HepG2 (cell line): ENCODE data around the gene ZDHHC7. TPM values are rescaled to one million over a fixed set of nuclear protein-coding genes. Genes with fewer than 3 reads are reported as not detected.
A peak's percentile ranks its signal among the peaks of the same experiment; 100 is the strongest.

Source experiments
- CCAR2 ChIP-seq: fragments of 200-400 bp; formaldehyde crosslinking; optimal IDR thresholded peaks from 2 replicates; pipeline ENCODE3; 2018; ENCODE audit warnings: low read depth, mild to moderate bottlenecking, low read length, moderate library complexity
- ETV6 ChIP-seq: sonication (generic); formaldehyde crosslinking; conservative IDR thresholded peaks from 2 replicates; pipeline ENCODE4 v1.4.0; 2020; ENCODE audit warnings: missing genetic modification reagents
- FOSL2 ChIP-seq: sonication (generic); formaldehyde crosslinking; IDR thresholded peaks from 2 replicates; pipeline ENCODE4 v1.4.0; 2020; ENCODE audit warnings: missing genetic modification reagents
- HES4 ChIP-seq: sonication (generic); formaldehyde crosslinking; IDR thresholded peaks from 2 replicates; pipeline ENCODE4 v1.9.0; 2021; ENCODE audit warnings: mild to moderate bottlenecking, missing genetic modification reagents, borderline replicate concordance
- HMG20A ChIP-seq: IDR thresholded peaks from 2 replicates; pipeline ENCODE4 v1.6.1; 2016; ENCODE audit warnings: borderline replicate concordance
- HOXA3 ChIP-seq: sonication (generic); formaldehyde crosslinking; IDR thresholded peaks from 2 replicates; pipeline ENCODE4 v1.5.0; 2020; ENCODE audit warnings: missing genetic modification reagents
- JUN ChIP-seq: sonication (generic); formaldehyde crosslinking; IDR thresholded peaks from 2 replicates; pipeline ENCODE4 v1.4.0; 2020; ENCODE audit warnings: mild to moderate bottlenecking, missing genetic modification reagents
- KDM5B ChIP-seq: sonication (generic); formaldehyde crosslinking; IDR thresholded peaks from 2 replicates; pipeline ENCODE4 v1.4.0; 2020; ENCODE audit warnings: missing genetic modification reagents, mild to moderate bottlenecking, borderline replicate concordance
- LCORL ChIP-seq, 2 experiments: fragments of 450-650 bp in 1 of 2; sonication (generic) in 1 of 2; formaldehyde crosslinking in 1 of 2; IDR thresholded peaks; 2 replicates each; pipeline versions ENCODE4 v1.5.0 to v1.6.1; 2017 to 2020; ENCODE audit warnings: antibody characterized with exemption in 1 of 2, missing genetic modification reagents in 1 of 2
- MED8 ChIP-seq: sonication (generic); formaldehyde crosslinking; IDR thresholded peaks from 2 replicates; pipeline ENCODE4 v1.8.1; 2023; ENCODE audit warnings: mild to moderate bottlenecking, missing genetic modification reagents; ENCODE audit not compliant: insufficient replicate concordance
- MYC ChIP-seq: sonication (generic); formaldehyde crosslinking; IDR thresholded peaks from 2 replicates; pipeline ENCODE4 v1.9.0; 2021; ENCODE audit warnings: missing genetic modification reagents, borderline replicate concordance
- NFIC ChIP-seq: IDR thresholded peaks from 2 replicates; pipeline ENCODE4 v1.6.1; 2012; ENCODE audit warnings: mild to moderate bottlenecking, low read length, inconsistent platforms
- PAF1 ChIP-seq: IDR thresholded peaks from 2 replicates; pipeline ENCODE4 v1.6.1; 2016; ENCODE audit warnings: missing genetic modification reagents, missing compliant biosample characterization
- PCBP2 ChIP-seq: fragments of 200-400 bp; formaldehyde crosslinking; optimal IDR thresholded peaks from 2 replicates; pipeline ENCODE3; 2018; ENCODE audit warnings: low read length, low read depth; ENCODE audit not compliant: poor library complexity, severe bottlenecking
- RAD51 ChIP-seq: fragments of 450-650 bp; IDR thresholded peaks from 2 replicates; pipeline ENCODE4 v1.6.1; 2016; ENCODE audit warnings: borderline replicate concordance
- REL ChIP-seq: sonication (generic); formaldehyde crosslinking; conservative IDR thresholded peaks from 2 replicates; pipeline ENCODE4 v1.8.0; 2022; ENCODE audit warnings: mild to moderate bottlenecking, missing genetic modification reagents, moderate library complexity
- SP2 ChIP-seq: sonication (generic); formaldehyde crosslinking; IDR thresholded peaks from 2 replicates; pipeline ENCODE4 v1.5.1; 2020; ENCODE audit warnings: mild to moderate bottlenecking, missing genetic modification reagents
- SP5 ChIP-seq: IDR thresholded peaks from 2 replicates; pipeline ENCODE4 v1.6.1; 2016; ENCODE audit warnings: low read depth, borderline replicate concordance
- SRY ChIP-seq: sonication (generic); formaldehyde crosslinking; IDR thresholded peaks from 2 replicates; pipeline ENCODE4 v1.8.0; 2022; ENCODE audit warnings: mild to moderate bottlenecking, missing genetic modification reagents
- ZBTB21 ChIP-seq: sonication (generic); formaldehyde crosslinking; IDR thresholded peaks from 2 replicates; pipeline ENCODE4 v1.4.0; 2020; ENCODE audit warnings: missing genetic modification reagents
- ZFX ChIP-seq: sonication (generic); formaldehyde crosslinking; IDR thresholded peaks from 2 replicates; pipeline ENCODE4 v1.4.0; 2020; ENCODE audit warnings: mild to moderate bottlenecking, low read depth, missing genetic modification reagents, moderate library complexity
- ZNF207 ChIP-seq: fragments of 450-650 bp; IDR thresholded peaks from 2 replicates; pipeline ENCODE4 v1.6.1; 2016; ENCODE audit warnings: antibody characterized with exemption, borderline replicate concordance
- ZNF333 ChIP-seq: sonication (generic); formaldehyde crosslinking; IDR thresholded peaks from 2 replicates; pipeline ENCODE4 v1.4.0; 2020; ENCODE audit warnings: mild to moderate bottlenecking, missing genetic modification reagents, borderline replicate concordance
- ZNF496 ChIP-seq: sonication (generic); formaldehyde crosslinking; IDR thresholded peaks from 2 replicates; pipeline ENCODE4 v1.8.1; 2023; ENCODE audit warnings: mild to moderate bottlenecking, moderate library complexity, missing genetic modification reagents; ENCODE audit not compliant: insufficient replicate concordance
- ZNF773 ChIP-seq: sonication (generic); formaldehyde crosslinking; IDR thresholded peaks from 2 replicates; pipeline ENCODE4 v1.4.0; 2020; ENCODE audit warnings: missing genetic modification reagents, borderline replicate concordance
- polyA plus RNA-seq, 8 experiments: library from polyadenylated mRNA; depleted of rRNA in 3 of 8; stranded (reverse) in 7 of 8; unstranded in 1 of 8; fragments of >200 nt; fragmentation: Illumina TruSeq in 4 of 8; extraction: Trizol in 4 of 8; gene quantifications; 2 replicates each; pipeline versions ENCODE4 v1.2.1 to v1.2.3, GENCODE V29; 2011 to 2016; ENCODE audit warnings: low read depth in 4 of 8, missing spikeins in 1 of 8, mixed read lengths in 1 of 8; ENCODE audit not compliant: insufficient read depth in 1 of 8
- total RNA-seq, 5 experiments: library from RNA; depleted of rRNA; stranded (reverse); fragments of >200 nt; fragmentation: Illumina TruSeq; extraction: Trizol; gene quantifications; 2 replicates each; pipeline ENCODE4 v1.2.3, GENCODE V29; 2016; ENCODE audit warnings: low read depth in 1 of 5
- TF ChIP-seq, protein P1 (sequence below): sonication (generic); formaldehyde crosslinking; IDR thresholded peaks from 2 replicates; pipeline ENCODE4 v1.5.0; 2020; ENCODE audit warnings: mild to moderate bottlenecking, missing genetic modification reagents
- TF ChIP-seq, protein P2 (sequence below): sonication (generic); formaldehyde crosslinking; IDR thresholded peaks from 2 replicates; pipeline ENCODE4 v1.5.0; 2020; ENCODE audit warnings: missing genetic modification reagents
- TF ChIP-seq, protein P3 (sequence below): sonication (generic); formaldehyde crosslinking; IDR thresholded peaks from 2 replicates; pipeline ENCODE4 v1.8.0; 2022; ENCODE audit warnings: missing genetic modification reagents, low read depth, mild to moderate bottlenecking, borderline replicate concordance

The ZDHHC7 gene
- total and polyA plus RNA-seq, 2 of the 13 experiments (the other 11 are each of a cell fraction or from before 2014, with no cell fraction given) = 46.8 to 67.6 TPM

DNA sequence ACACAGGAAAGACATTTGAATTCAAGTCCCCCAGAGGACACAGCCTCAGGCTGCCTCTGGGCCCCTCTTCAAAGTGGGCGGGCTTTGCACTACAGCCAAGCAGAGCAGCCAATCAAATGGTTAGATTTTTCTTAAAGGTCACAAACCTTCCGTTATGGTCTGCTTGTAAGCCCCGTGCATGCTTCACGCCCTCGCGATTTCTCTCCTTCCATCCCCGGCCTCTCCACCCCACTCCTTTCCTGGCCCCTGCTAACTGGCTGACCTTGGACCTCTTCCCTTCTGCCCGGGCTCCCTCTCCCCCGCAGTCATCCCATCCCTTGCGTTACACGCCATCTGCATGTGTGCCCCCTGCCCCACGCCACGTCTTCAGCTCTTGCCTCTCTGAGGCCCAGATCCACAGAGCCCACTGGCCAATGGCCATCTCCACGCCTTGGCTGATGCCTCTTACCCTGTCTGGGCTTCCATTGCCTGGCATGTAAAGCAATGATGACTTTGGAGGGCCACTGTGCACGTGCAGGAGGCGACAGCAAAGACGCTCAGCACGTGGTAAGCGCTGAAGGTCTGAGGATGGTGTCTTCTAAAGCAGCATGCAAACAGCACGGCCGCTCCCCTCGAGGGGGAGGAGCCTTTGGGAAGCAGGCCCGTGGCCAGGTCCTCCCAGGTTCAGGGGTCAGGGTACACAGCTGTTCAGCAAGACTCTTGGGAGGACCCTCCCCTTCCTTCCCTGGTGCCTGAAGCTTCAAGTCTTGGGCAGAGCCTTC is 86.8 kb downstream of the ZDHHC7 start (continued):
- TF ChIP-seq, protein P1, sequence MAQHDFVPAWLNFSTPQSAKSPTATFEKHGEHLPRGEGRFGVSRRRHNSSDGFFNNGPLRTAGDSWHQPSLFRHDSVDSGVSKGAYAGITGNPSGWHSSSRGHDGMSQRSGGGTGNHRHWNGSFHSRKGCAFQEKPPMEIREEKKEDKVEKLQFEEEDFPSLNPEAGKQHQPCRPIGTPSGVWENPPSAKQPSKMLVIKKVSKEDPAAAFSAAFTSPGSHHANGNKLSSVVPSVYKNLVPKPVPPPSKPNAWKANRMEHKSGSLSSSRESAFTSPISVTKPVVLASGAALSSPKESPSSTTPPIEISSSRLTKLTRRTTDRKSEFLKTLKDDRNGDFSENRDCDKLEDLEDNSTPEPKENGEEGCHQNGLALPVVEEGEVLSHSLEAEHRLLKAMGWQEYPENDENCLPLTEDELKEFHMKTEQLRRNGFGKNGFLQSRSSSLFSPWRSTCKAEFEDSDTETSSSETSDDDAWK (CRISPR knock-in tag) = no peak
- TF ChIP-seq JUN (CRISPR knock-in tag) = no peak
- TF ChIP-seq RAD51 = no peak
- TF ChIP-seq ZBTB21 (CRISPR knock-in tag) = no peak
- TF ChIP-seq NFIC = no peak
- TF ChIP-seq, protein P2, sequence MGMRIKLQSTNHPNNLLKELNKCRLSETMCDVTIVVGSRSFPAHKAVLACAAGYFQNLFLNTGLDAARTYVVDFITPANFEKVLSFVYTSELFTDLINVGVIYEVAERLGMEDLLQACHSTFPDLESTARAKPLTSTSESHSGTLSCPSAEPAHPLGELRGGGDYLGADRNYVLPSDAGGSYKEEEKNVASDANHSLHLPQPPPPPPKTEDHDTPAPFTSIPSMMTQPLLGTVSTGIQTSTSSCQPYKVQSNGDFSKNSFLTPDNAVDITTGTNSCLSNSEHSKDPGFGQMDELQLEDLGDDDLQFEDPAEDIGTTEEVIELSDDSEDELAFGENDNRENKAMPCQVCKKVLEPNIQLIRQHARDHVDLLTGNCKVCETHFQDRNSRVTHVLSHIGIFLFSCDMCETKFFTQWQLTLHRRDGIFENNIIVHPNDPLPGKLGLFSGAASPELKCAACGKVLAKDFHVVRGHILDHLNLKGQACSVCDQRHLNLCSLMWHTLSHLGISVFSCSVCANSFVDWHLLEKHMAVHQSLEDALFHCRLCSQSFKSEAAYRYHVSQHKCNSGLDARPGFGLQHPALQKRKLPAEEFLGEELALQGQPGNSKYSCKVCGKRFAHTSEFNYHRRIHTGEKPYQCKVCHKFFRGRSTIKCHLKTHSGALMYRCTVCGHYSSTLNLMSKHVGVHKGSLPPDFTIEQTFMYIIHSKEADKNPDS (CRISPR knock-in tag) = peak; percentile 87
- no peak for TF ChIP-seq PAF1 (CRISPR knock-in tag)
- TF ChIP-seq, protein P3, sequence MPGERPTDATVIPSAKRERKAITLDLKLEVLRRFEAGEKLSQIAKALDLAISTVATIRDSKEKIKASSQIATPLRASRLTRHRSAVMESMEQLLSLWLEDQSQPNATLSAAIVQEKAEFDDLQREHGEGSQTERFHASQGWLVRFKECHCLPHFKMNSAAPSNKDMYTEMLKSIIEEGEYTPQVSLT = no peak
- no peak for TF ChIP-seq ZNF773 (CRISPR knock-in tag)
- TF ChIP-seq HES4 (CRISPR knock-in tag) = 0 out of 2 replicates have a peak, but pooled peaks have one; percentile 28
- peak; percentile 87; the same call in 1 of the 2 replicates for TF ChIP-seq SRY
- no peak for TF ChIP-seq ZNF496
- no peak for TF ChIP-seq LCORL (IDR thresholded peaks at IDR 0.05)
- peak; percentile 86 for TF ChIP-seq LCORL (CRISPR knock-in tag; IDR thresholded peaks at IDR 0.05)
- no peak for TF ChIP-seq PCBP2
- TF ChIP-seq ZNF207 = no peak
- TF ChIP-seq SP5 (CRISPR knock-in tag) = 0 out of 2 replicates have a peak, but pooled peaks have one; percentile 3
- TF ChIP-seq HOXA3 = peak; percentile 49
- TF ChIP-seq SP2 (CRISPR knock-in tag) = no peak
- no peak for TF ChIP-seq MED8 (CRISPR knock-in tag)
- no peak for TF ChIP-seq HMG20A (CRISPR knock-in tag)
- no peak for TF ChIP-seq CCAR2
- TF ChIP-seq ETV6 (CRISPR knock-in tag) = no peak
- TF ChIP-seq ZFX (CRISPR knock-in tag) = 0 out of 2 replicates have a peak, but pooled peaks have one; percentile 20
- no peak for TF ChIP-seq ZNF333
- TF ChIP-seq MYC (CRISPR knock-in tag) = peak; percentile 76
- TF ChIP-seq FOSL2 (CRISPR knock-in tag) = 0 out of 2 replicates have a peak, but pooled peaks have one; percentile 19
- TF ChIP-seq REL = no peak
- peak; percentile 44; the same call in 1 of the 2 replicates for TF ChIP-seq KDM5B
